Spleen (tissue), 7 donors: Measurements from ENCODE around the gene DUOX1.

ENCODE experiments used
- POLR2A ChIP-seq, 3 donors: fragments of 450-650 bp; IDR thresholded peaks; one replicate each; pipeline ENCODE4 v1.5.1; 2017; ENCODE audit warnings: antibody characterized with exemption in 3 of 3, mild to moderate bottlenecking in 1 of 3
- TF ChIP-seq, protein P1 (sequence below), 11 experiments: fragments of 200-600 bp in 7 of 11; fragments of 450-650 bp in 4 of 11; sonication (generic) in 4 of 11; IDR thresholded peaks in 8 of 11; conservative IDR thresholded peaks in 3 of 11; 1 replicate in 7 of 11; 2 replicates in 4 of 11; pipeline versions ENCODE4 v1.4.0 to v1.8.0; 2016 to 2021; ENCODE audit warnings: antibody characterized with exemption in 11 of 11, inconsistent platforms in 4 of 11, mild to moderate bottlenecking in 1 of 11
- donor health status: DM: no; HTN: no; CAD: no; lungs with moderate emphysema.
- donor health status: DM: no; HTN: no; CAD: no.
- donor health status: DM: no; HTN: no; CAD: no.

DNA sequence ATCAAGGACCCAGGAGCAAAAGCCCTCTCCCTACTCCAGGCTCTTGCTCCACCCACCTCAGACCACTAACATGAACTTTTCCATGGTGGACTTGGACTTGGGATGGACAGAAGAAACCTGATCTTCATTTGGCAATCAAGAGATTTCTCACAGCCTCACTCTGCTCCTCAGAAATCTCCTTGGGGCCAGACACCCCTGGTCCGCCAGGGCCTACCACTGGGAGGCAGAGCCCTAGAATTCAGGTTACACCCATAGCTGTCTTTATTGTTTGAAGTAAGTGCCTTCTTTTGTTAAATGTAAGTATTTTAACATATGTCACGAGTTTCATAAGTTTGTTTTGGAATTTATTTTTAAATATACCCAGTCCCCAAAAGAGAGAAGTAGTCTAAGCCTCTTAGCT, 44.8 kb downstream of the DUOX1 start:
- no peak for TF ChIP-seq POLR2A (IDR thresholded peaks at IDR 0.05)
- TF ChIP-seq, protein P1, sequence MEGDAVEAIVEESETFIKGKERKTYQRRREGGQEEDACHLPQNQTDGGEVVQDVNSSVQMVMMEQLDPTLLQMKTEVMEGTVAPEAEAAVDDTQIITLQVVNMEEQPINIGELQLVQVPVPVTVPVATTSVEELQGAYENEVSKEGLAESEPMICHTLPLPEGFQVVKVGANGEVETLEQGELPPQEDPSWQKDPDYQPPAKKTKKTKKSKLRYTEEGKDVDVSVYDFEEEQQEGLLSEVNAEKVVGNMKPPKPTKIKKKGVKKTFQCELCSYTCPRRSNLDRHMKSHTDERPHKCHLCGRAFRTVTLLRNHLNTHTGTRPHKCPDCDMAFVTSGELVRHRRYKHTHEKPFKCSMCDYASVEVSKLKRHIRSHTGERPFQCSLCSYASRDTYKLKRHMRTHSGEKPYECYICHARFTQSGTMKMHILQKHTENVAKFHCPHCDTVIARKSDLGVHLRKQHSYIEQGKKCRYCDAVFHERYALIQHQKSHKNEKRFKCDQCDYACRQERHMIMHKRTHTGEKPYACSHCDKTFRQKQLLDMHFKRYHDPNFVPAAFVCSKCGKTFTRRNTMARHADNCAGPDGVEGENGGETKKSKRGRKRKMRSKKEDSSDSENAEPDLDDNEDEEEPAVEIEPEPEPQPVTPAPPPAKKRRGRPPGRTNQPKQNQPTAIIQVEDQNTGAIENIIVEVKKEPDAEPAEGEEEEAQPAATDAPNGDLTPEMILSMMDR (IDR thresholded peaks at IDR 0.05 in 8 of 11, conservative IDR thresholded peaks at IDR 0.05 in 3 of 11): no peak
